GM04504 (cell line): ENCODE data around the gene WDR44.
A peak's percentile ranks its signal among the peaks of the same experiment; 100 is the strongest.
"Not testable (repeated sequence)": the region's sequence is repeated elsewhere in the genome, so short reads cannot be mapped to it uniquely, and the experiment has no call there.

ENCODE experiments used
- DNase-seq: peaks from one replicate; pipeline ENCODE4 v3.0.0-alpha.2; 2012; ENCODE audit warnings: low read depth

The WDR44 gene

GRCh38 chrX:118484216-118484903 lies 138.5 kb downstream of the WDR44 start:
- no peak for DNase-seq

GRCh38 chrX:118486693-118487092 lies 140.8 kb downstream of the WDR44 start:
- not testable (repeated sequence) for DNase-seq

DNA sequence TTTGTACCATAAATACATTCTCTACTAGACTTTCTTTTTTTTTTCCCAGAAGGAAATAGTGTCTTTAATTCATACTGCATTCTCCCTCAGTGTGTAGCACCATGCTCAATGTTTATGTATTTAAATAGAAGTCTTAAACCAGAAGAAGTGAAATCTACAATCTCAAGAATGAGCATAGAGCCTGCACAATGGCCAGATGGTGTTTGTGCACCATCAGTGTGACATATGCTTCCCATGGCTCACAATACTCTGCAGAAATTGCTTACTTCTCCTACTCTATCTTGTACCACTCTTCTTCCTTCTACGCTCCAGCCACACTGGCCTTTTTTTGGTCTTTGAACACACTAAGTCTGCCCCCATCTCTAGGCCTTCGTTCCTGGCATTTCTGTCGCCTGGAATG lies 147.1 kb downstream of the WDR44 start:
- DNase-seq: no peak

DNA sequence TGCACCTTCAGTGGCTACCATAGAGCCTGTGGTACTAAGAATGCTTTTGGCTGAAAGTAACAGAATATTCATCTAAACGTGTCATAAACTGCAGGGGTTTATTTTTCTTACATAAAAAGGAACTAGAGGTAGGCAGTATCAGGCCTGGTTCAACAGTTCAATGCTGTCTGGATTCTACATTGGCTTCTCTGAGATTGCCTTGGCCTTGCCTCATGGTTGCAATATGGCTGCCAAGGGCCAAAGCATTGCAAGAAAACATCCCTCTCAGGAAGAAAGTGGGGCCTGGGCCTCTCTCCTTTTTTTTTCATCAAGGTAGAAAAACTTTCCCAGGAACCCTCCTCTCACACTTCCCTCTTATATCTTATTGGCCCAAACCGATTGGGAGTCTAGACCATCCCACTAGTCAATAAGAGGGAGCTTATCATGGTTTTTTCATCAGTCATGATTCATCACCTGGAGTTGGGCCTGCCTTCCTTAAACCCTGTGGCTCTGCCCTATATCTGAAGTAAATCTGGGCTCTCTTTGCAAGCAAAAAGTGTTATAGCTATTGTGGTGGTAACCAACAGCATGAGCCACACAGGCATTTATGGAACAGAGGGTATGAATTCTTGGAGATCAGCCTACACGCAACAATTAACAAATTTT lies 147.9 kb downstream of the WDR44 start:
- no peak for DNase-seq

DNA sequence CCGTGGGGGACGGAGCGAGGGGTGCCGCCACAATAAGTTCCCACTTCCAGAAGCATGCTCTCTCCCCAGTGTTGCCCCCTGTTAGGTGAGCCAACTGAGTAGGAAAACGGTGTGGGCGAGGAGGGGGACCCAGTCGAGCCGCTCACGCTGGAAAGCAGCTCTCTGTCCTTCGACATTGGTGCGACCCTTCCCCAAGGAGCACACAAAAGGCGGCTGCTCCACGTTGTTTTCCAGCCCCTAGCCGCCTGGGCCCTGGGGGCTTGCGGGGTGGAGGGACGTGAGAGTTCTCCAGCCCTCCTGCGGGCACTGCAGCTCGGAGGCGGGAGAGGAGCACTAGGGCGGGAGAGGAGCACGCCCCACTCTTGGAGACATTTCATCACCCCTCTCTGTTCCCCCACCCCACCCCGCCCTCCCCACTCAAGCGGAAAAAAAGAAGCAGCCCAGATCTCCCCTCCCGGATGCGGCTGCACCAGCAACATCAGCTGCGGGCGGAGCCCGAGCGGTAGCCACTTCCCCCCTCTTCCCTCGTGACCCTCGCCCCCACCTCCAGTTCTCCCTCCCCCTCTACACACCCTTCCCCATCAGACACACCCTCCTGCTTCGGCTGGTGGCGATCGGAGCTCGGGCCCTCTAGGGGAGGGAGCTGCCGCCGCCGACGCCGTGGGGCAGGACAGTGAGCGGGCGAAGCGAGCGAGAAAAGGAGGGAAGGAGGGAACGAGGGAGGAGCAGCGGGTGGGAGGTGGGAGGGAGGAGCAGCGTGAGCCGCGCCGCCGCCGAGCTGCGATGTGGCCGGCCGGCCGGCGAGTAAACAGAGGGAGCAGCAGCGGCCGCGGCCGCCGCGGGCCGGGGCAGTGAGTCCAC lies 149.4 kb downstream of the WDR44 start, which contains the start of gene DOCK11:
TSS of gene DOCK11 (plus strand) at position 755 of the 861 bp plus-strand sequence. CDS start 157 bp downstream, outside the sequence.
- DNase-seq: peak; percentile 62

DNA sequence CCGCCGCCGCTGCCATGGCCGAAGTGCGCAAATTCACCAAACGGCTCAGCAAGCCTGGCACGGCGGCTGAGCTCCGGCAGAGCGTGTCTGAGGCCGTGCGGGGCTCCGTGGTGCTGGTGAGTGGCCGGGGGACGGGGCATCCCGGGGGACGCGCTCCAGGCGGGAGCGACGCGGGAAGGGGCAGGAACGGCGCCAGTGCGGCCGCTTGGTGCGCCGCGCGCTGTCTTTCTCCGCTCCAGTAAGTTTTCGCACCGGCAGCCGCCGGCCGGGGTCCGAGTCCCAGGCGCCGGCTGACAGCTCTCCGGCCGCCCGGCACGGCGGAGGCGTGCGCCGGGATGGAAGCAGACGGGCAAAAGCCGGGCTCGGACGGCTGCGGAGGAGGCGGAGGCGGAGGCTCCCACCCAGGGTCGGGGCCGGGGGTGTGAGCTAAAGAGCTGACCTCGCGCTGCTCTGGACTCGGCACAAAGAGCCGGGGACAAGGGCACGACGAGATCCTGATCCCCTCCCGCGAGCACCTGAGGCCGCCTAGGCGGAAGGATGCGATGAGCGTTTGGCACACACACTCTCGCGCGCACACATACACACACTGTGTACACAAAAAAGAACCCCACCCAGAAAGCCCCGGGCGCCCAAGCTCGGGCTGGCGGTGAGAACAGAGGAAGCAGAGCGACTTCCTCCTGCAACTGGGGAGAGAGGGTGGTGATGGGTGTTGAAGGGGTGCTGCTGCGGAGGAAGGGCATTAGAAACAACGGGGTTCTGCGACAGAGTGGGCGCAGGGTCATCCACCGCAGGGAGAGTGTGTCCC lies 150.3 kb downstream of the WDR44 start:
- no peak for DNase-seq

GRCh38 chrX:118496763-118497079 lies 150.8 kb downstream of the WDR44 start:
- DNase-seq: no peak

GRCh38 chrX:118497180-118497818 lies 151.4 kb downstream of the WDR44 start:
- no peak for DNase-seq

GRCh38 chrX:118498351-118498750 lies 152.4 kb downstream of the WDR44 start:
- no peak for DNase-seq

DNA sequence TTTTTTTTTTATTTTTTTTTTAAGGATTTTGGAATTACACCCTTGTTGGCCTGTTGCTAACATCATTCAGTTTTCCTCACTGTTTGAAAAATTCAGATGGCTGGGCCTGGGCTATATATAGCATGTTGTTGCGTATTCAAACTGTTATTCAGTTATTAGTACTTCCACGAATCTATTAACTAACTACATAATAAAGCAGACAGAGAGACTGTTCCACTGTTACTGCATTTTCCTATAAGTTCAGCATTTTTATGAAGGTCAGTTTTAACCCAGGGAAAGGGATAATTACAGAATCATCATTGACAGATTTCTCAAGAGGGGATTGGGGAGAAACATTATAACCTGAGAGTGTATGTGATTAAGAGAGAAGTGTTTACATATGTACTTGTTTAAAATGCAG lies 152.8 kb downstream of the WDR44 start:
- no peak for DNase-seq

- DNase-seq: no peak
Observed at GRCh38 chrX:118499295-118499694, 153.4 kb downstream of the WDR44 start.
